ENCODE measurements around the gene CFP.

The CFP gene

DNA sequence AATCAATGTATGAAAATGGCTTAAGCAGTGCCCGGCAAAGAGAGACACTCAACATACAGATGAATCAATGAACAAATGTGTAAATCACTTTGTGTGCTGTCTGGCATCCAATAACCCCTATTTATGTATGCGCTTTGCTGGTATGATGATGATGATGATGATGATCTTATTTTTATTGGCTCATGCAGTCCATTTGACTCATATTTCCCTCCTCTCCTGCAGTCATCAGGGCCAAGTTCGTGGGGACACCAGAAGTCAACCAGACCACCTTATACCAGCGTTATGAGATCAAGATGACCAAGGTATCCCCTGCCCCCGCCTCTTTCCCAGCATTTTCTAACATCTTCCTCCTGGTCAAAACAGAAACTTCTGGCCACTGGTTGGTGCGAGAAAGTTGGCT lies 45.0 kb downstream of the CFP start:
- H3K9me3 ChIP-seq (ENCODE audit: control insufficient read depth, insufficient read depth, low read length) = no peaks in the 10 kb centered on the region
- H3K27ac ChIP-seq (ENCODE audit: low read depth, low read length) = no peak overlapping the region
- no peak overlapping the region for H3K4me3 ChIP-seq (ENCODE audit: low read length)

GRCh38 chrX:47583240-47583861 lies 46.4 kb downstream of the CFP start:
- Histone ChIP-seq H3K4me2 (ENCODE audit: low read length) (no peak overlapping the region), H3K4me3 (ENCODE audit: low read length) (no peak overlapping the region), H3K9me2 (replicated peaks; ENCODE audit: control insufficient read depth, low read length) (no peaks in the 10 kb centered on the region), H3K79me2 (ENCODE audit: control insufficient read depth, low read length) (no peaks in the 10 kb centered on the region), H3K9me3 (ENCODE audit: control insufficient read depth, insufficient read depth, low read length) (no peaks in the 10 kb centered on the region), H3K27ac (ENCODE audit: low read depth, low read length) (no peak overlapping the region), H4K20me1 (ENCODE audit: control insufficient read depth, insufficient read depth, low read depth, low read length) (no peaks in the 10 kb centered on the region), H3K4me1 (ENCODE audit: control insufficient read depth, low read length) (no peaks in the 10 kb centered on the region), H3K27me3 (ENCODE audit: control insufficient read depth, low read length) (peaks cover 8% of the 10 kb centered on the region), H3F3A (ENCODE audit: control insufficient read depth, insufficient read depth) (no peaks in the 10 kb centered on the region), H3K36me3 (ENCODE audit: control insufficient read depth, low read length) (no peaks in the 10 kb centered on the region)
- TF ChIP-seq CTCF (IDR thresholded peaks at IDR 0.05; ENCODE audit: low read depth, low read length, poor library complexity, severe bottlenecking) (no peak), EZH2phosphoT487 (IDR thresholded peaks at IDR 0.05; ENCODE audit: borderline replicate concordance, low read length) (no peak)

More for the DNA sequence above, 45.0 kb downstream of the CFP start:
- Histone ChIP-seq H3K36me3 (ENCODE audit: control insufficient read depth, low read length) (no peaks in the 10 kb centered on the region), H4K20me1 (ENCODE audit: control insufficient read depth, insufficient read depth, low read depth, low read length) (no peaks in the 10 kb centered on the region), H3K79me2 (ENCODE audit: control insufficient read depth, low read length) (no peaks in the 10 kb centered on the region), H3K4me2 (ENCODE audit: low read length) (no peak overlapping the region), H3F3A (ENCODE audit: control insufficient read depth, insufficient read depth) (no peaks in the 10 kb centered on the region), H3K27me3 (ENCODE audit: control insufficient read depth, low read length) (peaks cover 4% of the 10 kb centered on the region; the same call in 1 of the 2 replicates), H3K9me2 (replicated peaks; ENCODE audit: control insufficient read depth, low read length) (no peaks in the 10 kb centered on the region), H3K4me1 (ENCODE audit: control insufficient read depth, low read length) (no peaks in the 10 kb centered on the region)
- TF ChIP-seq CTCF (IDR thresholded peaks at IDR 0.05; ENCODE audit: low read depth, low read length, poor library complexity, severe bottlenecking) = no peak

DNA sequence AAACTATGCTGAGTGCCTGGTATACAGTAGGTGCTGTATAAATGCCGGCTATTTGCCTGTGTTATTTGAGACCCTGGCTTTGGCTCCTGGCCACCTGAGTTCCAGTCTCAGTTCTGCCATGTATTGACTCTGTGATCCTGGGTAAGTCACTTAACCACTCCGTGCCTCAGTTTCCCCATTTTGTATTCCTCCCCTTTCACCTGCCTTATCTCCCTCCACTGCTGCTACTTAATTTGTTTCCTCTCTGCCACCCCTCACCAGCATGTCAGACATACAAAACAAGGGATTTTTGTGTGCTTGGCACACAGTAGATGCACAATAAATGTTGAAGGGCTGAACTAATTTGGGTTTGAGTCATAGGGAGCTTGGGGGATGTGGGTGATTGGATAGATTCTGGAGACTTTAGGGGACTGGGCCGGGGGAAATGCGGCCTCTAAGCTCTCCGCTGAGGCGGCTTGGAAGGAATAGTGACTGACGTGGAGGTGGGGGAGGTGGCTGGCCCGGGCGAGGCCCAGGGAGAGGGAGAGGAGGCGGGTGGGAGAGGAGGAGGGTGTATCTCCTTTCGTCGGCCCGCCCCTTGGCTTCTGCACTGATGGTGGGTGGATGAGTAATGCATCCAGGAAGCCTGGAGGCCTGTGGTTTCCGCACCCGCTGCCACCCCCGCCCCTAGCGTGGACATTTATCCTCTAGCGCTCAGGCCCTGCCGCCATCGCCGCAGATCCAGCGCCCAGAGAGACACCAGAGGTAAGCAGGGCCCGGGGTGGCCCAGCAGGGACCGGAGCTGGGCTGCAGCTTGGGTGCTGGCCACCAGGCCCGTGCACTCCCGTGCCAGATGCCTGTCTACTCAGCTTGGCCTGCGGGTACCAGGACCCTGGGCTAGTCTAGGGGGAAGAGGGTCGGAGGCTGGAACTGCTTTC lies 47.7 kb downstream of the CFP start, which contains the start of gene TIMP1:
TSS of gene TIMP1 (plus strand) at position 706 of the 917 bp plus-strand sequence. CDS start 980 bp downstream, outside the sequence.
- H3K79me2 ChIP-seq (ENCODE audit: control insufficient read depth, low read length) = no peaks in the 10 kb centered on the region
- no peaks in the 10 kb centered on the region for H3K9me2 ChIP-seq (replicated peaks; ENCODE audit: control insufficient read depth, low read length)
- no peak within 1 kb of the TSS for H3K4me3 ChIP-seq (ENCODE audit: low read length)
- H3K36me3 ChIP-seq (ENCODE audit: control insufficient read depth, low read length) = no peaks in the 10 kb centered on the region
- H3F3A ChIP-seq (ENCODE audit: control insufficient read depth, insufficient read depth) = no peaks in the 10 kb centered on the region
- H4K20me1 ChIP-seq (ENCODE audit: control insufficient read depth, insufficient read depth, low read depth, low read length) = no peaks in the 10 kb centered on the region
- no peak within 1 kb of the TSS for H3K27ac ChIP-seq (ENCODE audit: low read depth, low read length)
- H3K4me2 ChIP-seq (ENCODE audit: low read length) = no peak within 1 kb of the TSS
- no peak for TF ChIP-seq CTCF (IDR thresholded peaks at IDR 0.05; ENCODE audit: low read depth, low read length, poor library complexity, severe bottlenecking)
- TF ChIP-seq EZH2phosphoT487 (IDR thresholded peaks at IDR 0.05; ENCODE audit: borderline replicate concordance, low read length) = no peak
- peaks cover 8% of the 10 kb centered on the region for H3K27me3 ChIP-seq (ENCODE audit: control insufficient read depth, low read length)
- no peaks in the 10 kb centered on the region for H3K4me1 ChIP-seq (ENCODE audit: control insufficient read depth, low read length)
- H3K9me3 ChIP-seq (ENCODE audit: control insufficient read depth, insufficient read depth, low read length) = no peaks in the 10 kb centered on the region
